ENCODE data around the gene CNGB1.

Gene CNGB1

GRCh38 chr16:57976331-57976796, 5.4 kb upstream of the CNGB1 start:
- H3K4me3 ChIP-seq (ENCODE audit: low read length in 2 of 2), result no peak overlapping the region
- H3K27me3 ChIP-seq (ENCODE audit: control insufficient read depth in 2 of 2, insufficient read depth in 2 of 2, low read length in 2 of 2), result no peaks in the 10 kb centered on the region
- no peaks in the 10 kb centered on the region for H3K36me3 ChIP-seq (ENCODE audit: control insufficient read depth in 2 of 2, insufficient read depth in 2 of 2, low read length in 2 of 2)
- H3K9me3 ChIP-seq (ENCODE audit: control insufficient read depth in 2 of 2, low read length in 2 of 2), result no peaks in the 10 kb centered on the region
- no peaks in the 10 kb centered on the region for H3K4me1 ChIP-seq (ENCODE audit: control insufficient read depth in 2 of 2, insufficient read depth in 2 of 2, low read length in 2 of 2)
- H3K27ac ChIP-seq (ENCODE audit: low read depth in 2 of 2, low read length in 2 of 2), result no peak overlapping the region
- H3K9ac ChIP-seq (ENCODE audit: low read depth in 1 of 2, low read length in 2 of 2), result no peak overlapping the region

- Histone ChIP-seq H3K27ac (ENCODE audit: low read depth in 2 of 2, low read length in 2 of 2) (no peak overlapping the region), H3K9ac (ENCODE audit: low read depth in 1 of 2, low read length in 2 of 2) (no peak overlapping the region)
Observed at GRCh38 chr16:57972306-57972705, 1.4 kb upstream of the CNGB1 start.

GRCh38 chr16:57971848-57972247, 920 bp upstream of the CNGB1 start:
- H3K4me3 ChIP-seq (ENCODE audit: low read length in 2 of 2), result no peak overlapping the region
- no peaks in the 10 kb centered on the region for H3K27me3 ChIP-seq (ENCODE audit: control insufficient read depth in 2 of 2, insufficient read depth in 2 of 2, low read length in 2 of 2)
- H3K4me1 ChIP-seq (ENCODE audit: control insufficient read depth in 2 of 2, insufficient read depth in 2 of 2, low read length in 2 of 2), result no peaks in the 10 kb centered on the region
- no peaks in the 10 kb centered on the region for H3K9me3 ChIP-seq (ENCODE audit: control insufficient read depth in 2 of 2, low read length in 2 of 2)
- no peak overlapping the region for H3K9ac ChIP-seq (ENCODE audit: low read depth in 1 of 2, low read length in 2 of 2)
- H3K36me3 ChIP-seq (ENCODE audit: control insufficient read depth in 2 of 2, insufficient read depth in 2 of 2, low read length in 2 of 2), result no peaks in the 10 kb centered on the region
- no peak overlapping the region for H3K27ac ChIP-seq (ENCODE audit: low read depth in 2 of 2, low read length in 2 of 2)

More at GRCh38 chr16:57972306-57972705, 1.4 kb upstream of the CNGB1 start:
- Histone ChIP-seq H3K9me3 (ENCODE audit: control insufficient read depth in 2 of 2, low read length in 2 of 2) (no peaks in the 10 kb centered on the region), H3K4me3 (ENCODE audit: low read length in 2 of 2) (no peak overlapping the region), H3K4me1 (ENCODE audit: control insufficient read depth in 2 of 2, insufficient read depth in 2 of 2, low read length in 2 of 2) (no peaks in the 10 kb centered on the region), H3K36me3 (ENCODE audit: control insufficient read depth in 2 of 2, insufficient read depth in 2 of 2, low read length in 2 of 2) (no peaks in the 10 kb centered on the region), H3K27me3 (ENCODE audit: control insufficient read depth in 2 of 2, insufficient read depth in 2 of 2, low read length in 2 of 2) (no peaks in the 10 kb centered on the region)

GRCh38 chr16:57970319-57970718, 609 bp downstream of the CNGB1 start:
- Histone ChIP-seq H3K9me3 (ENCODE audit: control insufficient read depth in 2 of 2, low read length in 2 of 2) (no peaks in the 10 kb centered on the region), H3K9ac (ENCODE audit: low read depth in 1 of 2, low read length in 2 of 2) (no peak overlapping the region), H3K36me3 (ENCODE audit: control insufficient read depth in 2 of 2, insufficient read depth in 2 of 2, low read length in 2 of 2) (no peaks in the 10 kb centered on the region), H3K4me1 (ENCODE audit: control insufficient read depth in 2 of 2, insufficient read depth in 2 of 2, low read length in 2 of 2) (no peaks in the 10 kb centered on the region), H3K4me3 (ENCODE audit: low read length in 2 of 2) (no peak overlapping the region), H3K27me3 (ENCODE audit: control insufficient read depth in 2 of 2, insufficient read depth in 2 of 2, low read length in 2 of 2) (no peaks in the 10 kb centered on the region), H3K27ac (ENCODE audit: low read depth in 2 of 2, low read length in 2 of 2) (no peak overlapping the region)

GRCh38 chr16:57969451-57970123, 1.3 kb downstream of the CNGB1 start:
- Histone ChIP-seq H3K4me1 (ENCODE audit: control insufficient read depth in 2 of 2, insufficient read depth in 2 of 2, low read length in 2 of 2) (no peaks in the 10 kb centered on the region), H3K9ac (ENCODE audit: low read depth in 1 of 2, low read length in 2 of 2) (no peak overlapping the region), H3K27ac (ENCODE audit: low read depth in 2 of 2, low read length in 2 of 2) (no peak overlapping the region), H3K4me3 (ENCODE audit: low read length in 2 of 2) (no peak overlapping the region), H3K27me3 (ENCODE audit: control insufficient read depth in 2 of 2, insufficient read depth in 2 of 2, low read length in 2 of 2) (no peaks in the 10 kb centered on the region), H3K9me3 (ENCODE audit: control insufficient read depth in 2 of 2, low read length in 2 of 2) (no peaks in the 10 kb centered on the region), H3K36me3 (ENCODE audit: control insufficient read depth in 2 of 2, insufficient read depth in 2 of 2, low read length in 2 of 2) (no peaks in the 10 kb centered on the region)

- H3K9me3 ChIP-seq (ENCODE audit: control insufficient read depth in 2 of 2, low read length in 2 of 2), result no peaks in the 10 kb centered on the region
- no peaks in the 10 kb centered on the region for H3K36me3 ChIP-seq (ENCODE audit: control insufficient read depth in 2 of 2, insufficient read depth in 2 of 2, low read length in 2 of 2)
- H3K9ac ChIP-seq (ENCODE audit: low read depth in 1 of 2, low read length in 2 of 2), result no peak overlapping the region
- H3K27ac ChIP-seq (ENCODE audit: low read depth in 2 of 2, low read length in 2 of 2), result no peak overlapping the region
- H3K27me3 ChIP-seq (ENCODE audit: control insufficient read depth in 2 of 2, insufficient read depth in 2 of 2, low read length in 2 of 2), result no peaks in the 10 kb centered on the region
- no peaks in the 10 kb centered on the region for H3K4me1 ChIP-seq (ENCODE audit: control insufficient read depth in 2 of 2, insufficient read depth in 2 of 2, low read length in 2 of 2)
- no peak overlapping the region for H3K4me3 ChIP-seq (ENCODE audit: low read length in 2 of 2)
Observed at GRCh38 chr16:57967916-57968315, 3.0 kb downstream of the CNGB1 start.

DNA sequence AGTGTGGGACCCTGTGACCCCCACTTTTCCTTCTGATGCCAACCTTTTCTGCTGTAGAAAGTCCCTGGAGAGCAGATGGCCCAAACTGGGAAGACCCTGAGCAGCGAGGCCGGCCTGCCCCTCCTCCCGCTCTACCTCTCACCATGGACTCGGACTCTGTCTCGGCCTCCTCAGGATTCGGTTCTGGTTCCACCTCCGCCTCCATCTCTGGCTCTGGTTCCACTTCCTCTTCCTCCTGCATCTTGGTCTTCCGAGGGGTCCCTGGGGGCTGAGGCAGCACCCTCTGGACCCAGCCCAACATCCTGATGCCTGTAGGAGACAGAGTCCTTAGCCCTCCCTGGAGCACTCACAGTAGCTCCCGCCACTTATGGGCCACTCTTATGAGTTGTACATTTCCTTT, 3.9 kb downstream of the CNGB1 start:
- H3K4me1 ChIP-seq (ENCODE audit: control insufficient read depth in 2 of 2, insufficient read depth in 2 of 2, low read length in 2 of 2), result no peaks in the 10 kb centered on the region
- H3K36me3 ChIP-seq (ENCODE audit: control insufficient read depth in 2 of 2, insufficient read depth in 2 of 2, low read length in 2 of 2), result no peaks in the 10 kb centered on the region
- no peak overlapping the region for H3K4me3 ChIP-seq (ENCODE audit: low read length in 2 of 2)
- H3K27me3 ChIP-seq (ENCODE audit: control insufficient read depth in 2 of 2, insufficient read depth in 2 of 2, low read length in 2 of 2), result no peaks in the 10 kb centered on the region
- no peaks in the 10 kb centered on the region for H3K9me3 ChIP-seq (ENCODE audit: control insufficient read depth in 2 of 2, low read length in 2 of 2)
- H3K9ac ChIP-seq (ENCODE audit: low read depth in 1 of 2, low read length in 2 of 2), result no peak overlapping the region
- no peak overlapping the region for H3K27ac ChIP-seq (ENCODE audit: low read depth in 2 of 2, low read length in 2 of 2)

DNA sequence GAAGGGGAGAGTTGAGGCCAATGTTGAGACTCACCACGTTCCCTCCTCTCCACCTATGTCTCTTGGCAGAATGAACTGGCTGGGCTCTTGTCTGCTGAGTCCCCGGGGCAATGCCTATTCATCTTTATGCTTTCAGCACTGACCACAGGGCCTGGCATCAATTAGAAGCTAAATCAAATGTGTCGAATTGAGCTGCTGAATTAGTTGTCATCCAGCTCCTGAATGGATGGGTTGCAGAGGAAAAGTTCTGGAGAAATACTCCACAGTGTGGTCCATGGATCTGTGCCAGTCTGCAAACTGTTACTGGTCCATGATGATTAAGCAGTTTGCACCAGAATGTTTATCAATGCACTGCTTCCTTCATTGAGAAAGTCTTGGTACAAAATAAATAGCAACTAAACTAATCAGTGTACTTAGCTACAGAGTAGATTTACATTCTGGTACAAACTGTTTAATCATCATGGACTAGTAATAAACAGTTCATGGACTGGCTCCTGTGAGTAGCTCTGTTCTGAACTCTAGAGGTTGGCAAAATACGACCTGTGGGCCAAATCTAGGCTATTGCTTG, 4.6 kb downstream of the CNGB1 start:
- H3K9ac ChIP-seq (ENCODE audit: low read depth in 1 of 2, low read length in 2 of 2), result no peak overlapping the region
- no peaks in the 10 kb centered on the region for H3K9me3 ChIP-seq (ENCODE audit: control insufficient read depth in 2 of 2, low read length in 2 of 2)
- H3K27me3 ChIP-seq (ENCODE audit: control insufficient read depth in 2 of 2, insufficient read depth in 2 of 2, low read length in 2 of 2), result no peaks in the 10 kb centered on the region
- no peaks in the 10 kb centered on the region for H3K36me3 ChIP-seq (ENCODE audit: control insufficient read depth in 2 of 2, insufficient read depth in 2 of 2, low read length in 2 of 2)
- no peak overlapping the region for H3K4me3 ChIP-seq (ENCODE audit: low read length in 2 of 2)
- H3K27ac ChIP-seq (ENCODE audit: low read depth in 2 of 2, low read length in 2 of 2), result no peak overlapping the region
- no peaks in the 10 kb centered on the region for H3K4me1 ChIP-seq (ENCODE audit: control insufficient read depth in 2 of 2, insufficient read depth in 2 of 2, low read length in 2 of 2)

DNA sequence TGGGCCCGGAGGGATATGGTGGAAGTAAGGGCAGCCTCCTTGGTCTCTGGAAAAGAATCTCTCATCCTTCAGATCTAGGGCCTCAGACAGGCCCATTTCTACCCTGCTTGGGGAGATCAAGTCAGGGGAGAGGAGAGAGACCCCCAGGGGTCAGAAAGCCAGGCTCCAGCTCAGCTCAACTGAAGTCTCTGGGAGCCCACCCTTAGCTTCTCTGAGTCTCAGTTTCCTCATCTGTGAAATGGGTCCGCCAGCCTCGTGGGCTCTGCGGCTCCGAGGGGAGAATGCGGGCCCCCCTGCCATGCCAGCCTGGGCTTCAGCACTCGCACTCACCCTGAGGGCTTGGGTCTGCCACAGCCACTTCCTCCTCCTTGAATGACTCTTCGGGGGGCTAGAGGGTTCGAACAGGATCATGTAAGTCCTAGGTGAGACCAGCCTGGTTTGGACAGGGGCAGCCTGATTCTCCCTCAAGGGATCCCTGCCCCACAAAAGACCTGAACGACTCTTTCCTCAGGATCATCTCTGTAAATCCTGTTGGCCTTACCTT, 6.7 kb downstream of the CNGB1 start:
- H3K27me3 ChIP-seq (ENCODE audit: control insufficient read depth in 2 of 2, insufficient read depth in 2 of 2, low read length in 2 of 2), result no peaks in the 10 kb centered on the region
- no peaks in the 10 kb centered on the region for H3K36me3 ChIP-seq (ENCODE audit: control insufficient read depth in 2 of 2, insufficient read depth in 2 of 2, low read length in 2 of 2)
- no peak overlapping the region for H3K4me3 ChIP-seq (ENCODE audit: low read length in 2 of 2)
- H3K4me1 ChIP-seq (ENCODE audit: control insufficient read depth in 2 of 2, insufficient read depth in 2 of 2, low read length in 2 of 2), result no peaks in the 10 kb centered on the region
- H3K27ac ChIP-seq (ENCODE audit: low read depth in 2 of 2, low read length in 2 of 2), result no peak overlapping the region
- no peaks in the 10 kb centered on the region for H3K9me3 ChIP-seq (ENCODE audit: control insufficient read depth in 2 of 2, low read length in 2 of 2)
- no peak overlapping the region for H3K9ac ChIP-seq (ENCODE audit: low read depth in 1 of 2, low read length in 2 of 2)

- Histone ChIP-seq H3K9ac (ENCODE audit: low read depth in 1 of 2, low read length in 2 of 2) (no peak overlapping the region), H3K4me1 (ENCODE audit: control insufficient read depth in 2 of 2, insufficient read depth in 2 of 2, low read length in 2 of 2) (no peaks in the 10 kb centered on the region), H3K9me3 (ENCODE audit: control insufficient read depth in 2 of 2, low read length in 2 of 2) (no peaks in the 10 kb centered on the region), H3K27ac (ENCODE audit: low read depth in 2 of 2, low read length in 2 of 2) (no peak overlapping the region), H3K27me3 (ENCODE audit: control insufficient read depth in 2 of 2, insufficient read depth in 2 of 2, low read length in 2 of 2) (no peaks in the 10 kb centered on the region), H3K4me3 (ENCODE audit: low read length in 2 of 2) (no peak overlapping the region), H3K36me3 (ENCODE audit: control insufficient read depth in 2 of 2, insufficient read depth in 2 of 2, low read length in 2 of 2) (no peaks in the 10 kb centered on the region)
Observed at GRCh38 chr16:57962756-57963155, 8.2 kb downstream of the CNGB1 start.
